SK-N-SH treated with all-trans-retinoic acid at 6 μM for 48 hours (cell line): ENCODE data around the gene RPUSD3.

Source experiments
- ARNTL ChIP-seq: fragments of 450-650 bp; formaldehyde crosslinking; IDR thresholded peaks from 2 replicates; pipeline ENCODE4 v1.5.0; 2020; ENCODE audit warnings: low read depth, mild to moderate bottlenecking, moderate library complexity, borderline replicate concordance
- CSDC2 ChIP-seq: fragments of 250-450 bp; sonication (Bioruptor Pico); IDR thresholded peaks from 2 replicates; pipeline ENCODE4 v1.5.0; 2020; ENCODE audit warnings: mild to moderate bottlenecking, moderate library complexity
- GLIS3 ChIP-seq: fragments of 250-450 bp; sonication (Bioruptor Pico); IDR thresholded peaks from 2 replicates; pipeline ENCODE4 v1.5.0; 2020; ENCODE audit warnings: mild to moderate bottlenecking, moderate library complexity
- TCF4 ChIP-seq: fragments of 250-450 bp; sonication (Bioruptor Pico); IDR thresholded peaks from 2 replicates; pipeline ENCODE4 v1.8.0; 2021; ENCODE audit warnings: mild to moderate bottlenecking, moderate library complexity, borderline replicate concordance
- TOX ChIP-seq: fragments of 250-450 bp; sonication (Bioruptor Pico); IDR thresholded peaks from 2 replicates; pipeline ENCODE4 v1.8.0; 2021; ENCODE audit warnings: mild to moderate bottlenecking, moderate library complexity, borderline replicate concordance
- TSHZ2 ChIP-seq: fragments of 250-450 bp; sonication (Bioruptor Pico); IDR thresholded peaks from 2 replicates; pipeline ENCODE4 v1.5.0; 2020; ENCODE audit warnings: mild to moderate bottlenecking, moderate library complexity
- ZC3H10 ChIP-seq: fragments of 250-450 bp; sonication (Bioruptor Pico); IDR thresholded peaks from 2 replicates; pipeline ENCODE4 v1.5.1; 2021; ENCODE audit warnings: mild to moderate bottlenecking, moderate library complexity
- ZFP3 ChIP-seq: fragments of 250-450 bp; sonication (Bioruptor Pico); IDR thresholded peaks from 2 replicates; pipeline ENCODE4 v1.5.0; 2020; ENCODE audit warnings: mild to moderate bottlenecking, moderate library complexity
- ZFP30 ChIP-seq: fragments of 450-650 bp; formaldehyde crosslinking; IDR thresholded peaks from 2 replicates; pipeline ENCODE4 v1.5.0; 2022; ENCODE audit warnings: mild to moderate bottlenecking, moderate library complexity
- ZNF565 ChIP-seq: fragments of 450-650 bp; formaldehyde crosslinking; conservative IDR thresholded peaks from 2 replicates; pipeline ENCODE4 v1.5.0; 2020; ENCODE audit warnings: low read depth, mild to moderate bottlenecking, moderate library complexity
- ZNF8 ChIP-seq: fragments of 450-650 bp; formaldehyde crosslinking; IDR thresholded peaks from 2 replicates; pipeline ENCODE4 v1.5.0; 2020; ENCODE audit warnings: mild to moderate bottlenecking, moderate library complexity
- TF ChIP-seq, protein P1 (sequence below): fragments of 250-450 bp; sonication (Bioruptor Pico); IDR thresholded peaks from 2 replicates; pipeline ENCODE4 v1.8.0; 2020; ENCODE audit warnings: mild to moderate bottlenecking, moderate library complexity, borderline replicate concordance
- TF ChIP-seq, protein P2 (sequence below): fragments of 250-450 bp; sonication (Bioruptor Pico); IDR thresholded peaks from 2 replicates; pipeline ENCODE4 v1.5.1; 2020; ENCODE audit warnings: low read depth, mild to moderate bottlenecking, moderate library complexity

- TF ChIP-seq, protein P1, sequence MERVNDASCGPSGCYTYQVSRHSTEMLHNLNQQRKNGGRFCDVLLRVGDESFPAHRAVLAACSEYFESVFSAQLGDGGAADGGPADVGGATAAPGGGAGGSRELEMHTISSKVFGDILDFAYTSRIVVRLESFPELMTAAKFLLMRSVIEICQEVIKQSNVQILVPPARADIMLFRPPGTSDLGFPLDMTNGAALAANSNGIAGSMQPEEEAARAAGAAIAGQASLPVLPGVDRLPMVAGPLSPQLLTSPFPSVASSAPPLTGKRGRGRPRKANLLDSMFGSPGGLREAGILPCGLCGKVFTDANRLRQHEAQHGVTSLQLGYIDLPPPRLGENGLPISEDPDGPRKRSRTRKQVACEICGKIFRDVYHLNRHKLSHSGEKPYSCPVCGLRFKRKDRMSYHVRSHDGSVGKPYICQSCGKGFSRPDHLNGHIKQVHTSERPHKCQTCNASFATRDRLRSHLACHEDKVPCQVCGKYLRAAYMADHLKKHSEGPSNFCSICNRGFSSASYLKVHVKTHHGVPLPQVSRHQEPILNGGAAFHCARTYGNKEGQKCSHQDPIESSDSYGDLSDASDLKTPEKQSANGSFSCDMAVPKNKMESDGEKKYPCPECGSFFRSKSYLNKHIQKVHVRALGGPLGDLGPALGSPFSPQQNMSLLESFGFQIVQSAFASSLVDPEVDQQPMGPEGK (CRISPR knock-in tag) = no peak
- TF ChIP-seq ZC3H10 (CRISPR knock-in tag) = no peak
- TF ChIP-seq ZNF565 (CRISPR knock-in tag) = no peak
- TF ChIP-seq ZFP3 (CRISPR knock-in tag) = no peak
- TF ChIP-seq ARNTL (CRISPR knock-in tag) = no peak
- TF ChIP-seq TOX = no peak
- no peak for TF ChIP-seq ZFP30
- no peak for TF ChIP-seq CSDC2 (CRISPR knock-in tag)
- TF ChIP-seq TSHZ2 (CRISPR knock-in tag) = no peak
- TF ChIP-seq, protein P2, sequence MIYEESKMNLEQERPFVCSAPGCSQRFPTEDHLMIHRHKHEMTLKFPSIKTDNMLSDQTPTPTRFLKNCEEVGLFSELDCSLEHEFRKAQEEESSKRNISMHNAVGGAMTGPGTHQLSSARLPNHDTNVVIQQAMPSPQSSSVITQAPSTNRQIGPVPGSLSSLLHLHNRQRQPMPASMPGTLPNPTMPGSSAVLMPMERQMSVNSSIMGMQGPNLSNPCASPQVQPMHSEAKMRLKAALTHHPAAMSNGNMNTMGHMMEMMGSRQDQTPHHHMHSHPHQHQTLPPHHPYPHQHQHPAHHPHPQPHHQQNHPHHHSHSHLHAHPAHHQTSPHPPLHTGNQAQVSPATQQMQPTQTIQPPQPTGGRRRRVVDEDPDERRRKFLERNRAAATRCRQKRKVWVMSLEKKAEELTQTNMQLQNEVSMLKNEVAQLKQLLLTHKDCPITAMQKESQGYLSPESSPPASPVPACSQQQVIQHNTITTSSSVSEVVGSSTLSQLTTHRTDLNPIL = no peak
- TF ChIP-seq ZNF8 (CRISPR knock-in tag) = no peak
- TF ChIP-seq TCF4 (CRISPR knock-in tag) = no peak
- no peak for TF ChIP-seq GLIS3 (CRISPR knock-in tag)
These were observed 2.8 kb downstream of the RPUSD3 start for GRCh38 chr3:9841015-9841414.
